RWPE1 (cell line): Measurements from ENCODE around the gene ERC2.
A peak's percentile ranks its signal among the peaks of the same experiment; 100 is the strongest.

Experiments used
- CTCF ChIA-PET: fragments of 350-600 bp; sonication (Branson Sonifier 250); formaldehyde crosslinking; extraction: SDS; loops from one replicate; lab custom pipeline; 2021; lab: Yijun Ruan, JAX
- POLR2A ChIA-PET: fragments of 400-600 bp; formaldehyde crosslinking; extraction: SDS; loops from one replicate; lab custom pipeline; 2020; ENCODE audit warnings: antibody characterized with exemption; ENCODE audit not compliant: low non-redundant PET; lab: Yijun Ruan, JAX
- DNase-seq: peaks from one replicate; pipeline ENCODE4 v3.0.0; 2012; ENCODE audit warnings: low spot score
- H3K27ac ChIP-seq: fragments of 450-650 bp; 2 replicates; pipeline ENCODE4 v1.5.1; 2017
- TF ChIP-seq, protein P1 (sequence below): fragments of 450-650 bp; conservative IDR thresholded peaks from 2 replicates; pipeline ENCODE4 v1.5.1; 2017; ENCODE audit warnings: low read depth, mild to moderate bottlenecking

ERC2 gene

DNA sequence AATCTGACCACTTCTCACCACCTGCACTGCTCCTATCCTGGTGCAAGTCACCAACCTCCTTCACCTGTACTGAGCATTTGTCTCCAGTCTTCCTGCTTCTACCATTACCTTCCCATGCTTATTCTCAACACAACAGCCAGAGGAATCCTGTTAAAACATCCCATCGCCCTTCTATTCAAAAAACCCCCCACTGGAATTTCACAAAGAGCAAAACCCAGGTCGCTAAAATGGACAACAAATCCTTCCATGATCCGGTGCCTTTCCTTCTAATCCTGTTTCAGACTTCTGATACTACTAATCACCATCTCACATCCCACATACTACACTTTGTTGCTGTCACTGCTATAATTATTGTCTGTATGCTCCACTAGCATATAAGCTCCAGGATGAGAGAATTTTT, 85.2 kb downstream of the ERC2 start:
- ChIA-PET POLR2A (no interaction called here), CTCF (no interaction called here)
- no peak overlapping the region for H3K27ac ChIP-seq
- no peak for DNase-seq
- TF ChIP-seq, protein P1, sequence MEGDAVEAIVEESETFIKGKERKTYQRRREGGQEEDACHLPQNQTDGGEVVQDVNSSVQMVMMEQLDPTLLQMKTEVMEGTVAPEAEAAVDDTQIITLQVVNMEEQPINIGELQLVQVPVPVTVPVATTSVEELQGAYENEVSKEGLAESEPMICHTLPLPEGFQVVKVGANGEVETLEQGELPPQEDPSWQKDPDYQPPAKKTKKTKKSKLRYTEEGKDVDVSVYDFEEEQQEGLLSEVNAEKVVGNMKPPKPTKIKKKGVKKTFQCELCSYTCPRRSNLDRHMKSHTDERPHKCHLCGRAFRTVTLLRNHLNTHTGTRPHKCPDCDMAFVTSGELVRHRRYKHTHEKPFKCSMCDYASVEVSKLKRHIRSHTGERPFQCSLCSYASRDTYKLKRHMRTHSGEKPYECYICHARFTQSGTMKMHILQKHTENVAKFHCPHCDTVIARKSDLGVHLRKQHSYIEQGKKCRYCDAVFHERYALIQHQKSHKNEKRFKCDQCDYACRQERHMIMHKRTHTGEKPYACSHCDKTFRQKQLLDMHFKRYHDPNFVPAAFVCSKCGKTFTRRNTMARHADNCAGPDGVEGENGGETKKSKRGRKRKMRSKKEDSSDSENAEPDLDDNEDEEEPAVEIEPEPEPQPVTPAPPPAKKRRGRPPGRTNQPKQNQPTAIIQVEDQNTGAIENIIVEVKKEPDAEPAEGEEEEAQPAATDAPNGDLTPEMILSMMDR, result no peak

DNA sequence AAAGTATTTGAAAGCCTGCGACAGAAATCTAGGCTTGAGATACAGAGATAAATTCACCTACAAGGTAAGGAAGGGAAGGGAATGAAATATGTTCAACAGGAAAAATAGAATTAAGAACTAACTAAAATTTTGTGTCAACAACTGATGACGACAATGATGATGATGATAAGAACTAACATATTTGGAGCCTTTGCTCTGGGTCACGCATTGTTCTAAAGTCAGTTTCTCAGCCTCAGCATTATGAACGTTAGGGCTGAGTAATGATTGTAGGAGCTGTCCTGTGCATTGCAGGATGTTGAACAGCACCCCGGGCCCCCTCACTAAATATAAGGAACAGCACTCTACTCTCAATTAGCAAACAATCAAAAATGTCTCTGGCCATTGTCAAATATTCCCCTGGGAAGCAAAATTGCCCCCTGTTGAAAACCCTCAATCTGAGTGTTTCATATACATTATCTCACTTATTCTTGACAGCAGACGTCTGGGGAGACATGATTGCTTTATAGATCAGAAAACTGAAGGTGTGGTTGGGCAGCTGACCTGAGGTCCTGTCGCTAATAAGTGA, 88.5 kb downstream of the ERC2 start:
- H3K27ac ChIP-seq, result no peak overlapping the region
- ChIA-PET POLR2A (no interaction called here), CTCF (no interaction called here)
- DNase-seq, result no peak
- TF ChIP-seq, protein P1, result no peak

DNA sequence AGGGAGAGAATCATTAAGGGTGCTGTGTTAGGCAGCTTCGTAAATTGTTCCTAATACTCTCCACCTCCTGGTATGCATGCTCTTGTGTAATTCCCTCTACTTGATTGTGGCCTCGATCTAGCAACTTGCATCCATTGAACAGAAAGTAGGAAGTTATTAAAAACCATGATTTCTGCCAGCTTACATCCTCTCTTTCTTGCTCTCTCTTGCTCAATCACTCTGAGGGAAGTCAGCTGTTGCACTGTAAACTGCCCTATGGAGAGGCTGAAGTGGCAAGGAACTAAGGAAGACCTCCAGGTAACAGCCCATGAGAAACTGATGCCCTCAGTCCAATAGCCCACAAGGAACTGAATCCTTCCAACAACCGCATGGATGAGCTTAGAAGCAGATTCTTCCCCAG, 92.6 kb downstream of the ERC2 start:
- POLR2A ChIA-PET, result no interaction called here
- TF ChIP-seq, protein P1, result no peak

DNA sequence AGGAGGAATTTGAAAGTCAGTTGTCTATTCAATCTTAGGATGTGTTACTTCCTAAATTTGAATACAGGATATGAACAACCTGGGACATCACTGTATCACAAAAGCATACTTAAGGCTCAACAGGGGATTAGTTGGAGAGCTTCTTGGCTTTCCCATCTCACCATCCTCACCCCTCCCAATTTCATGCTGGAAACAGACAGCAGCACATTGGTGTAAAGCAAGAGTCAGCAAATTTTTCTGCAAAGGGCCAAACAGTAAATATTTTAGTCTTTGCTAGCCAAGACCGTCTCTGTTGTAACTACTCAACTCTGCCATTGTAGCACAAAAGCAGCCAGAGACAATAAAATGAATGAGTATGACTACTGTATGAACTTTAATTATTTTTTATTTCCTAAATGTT, 94.9 kb downstream of the ERC2 start:
- DNase-seq, result no peak
- TF ChIP-seq, protein P1, result no peak
- ChIA-PET POLR2A (no interaction called here), CTCF (no interaction called here)
- no peak overlapping the region for H3K27ac ChIP-seq

More for the DNA sequence above, 92.6 kb downstream of the ERC2 start:
- no peak overlapping the region for H3K27ac ChIP-seq
- DNase-seq, result no peak
- CTCF ChIA-PET, result no interaction called here

DNA sequence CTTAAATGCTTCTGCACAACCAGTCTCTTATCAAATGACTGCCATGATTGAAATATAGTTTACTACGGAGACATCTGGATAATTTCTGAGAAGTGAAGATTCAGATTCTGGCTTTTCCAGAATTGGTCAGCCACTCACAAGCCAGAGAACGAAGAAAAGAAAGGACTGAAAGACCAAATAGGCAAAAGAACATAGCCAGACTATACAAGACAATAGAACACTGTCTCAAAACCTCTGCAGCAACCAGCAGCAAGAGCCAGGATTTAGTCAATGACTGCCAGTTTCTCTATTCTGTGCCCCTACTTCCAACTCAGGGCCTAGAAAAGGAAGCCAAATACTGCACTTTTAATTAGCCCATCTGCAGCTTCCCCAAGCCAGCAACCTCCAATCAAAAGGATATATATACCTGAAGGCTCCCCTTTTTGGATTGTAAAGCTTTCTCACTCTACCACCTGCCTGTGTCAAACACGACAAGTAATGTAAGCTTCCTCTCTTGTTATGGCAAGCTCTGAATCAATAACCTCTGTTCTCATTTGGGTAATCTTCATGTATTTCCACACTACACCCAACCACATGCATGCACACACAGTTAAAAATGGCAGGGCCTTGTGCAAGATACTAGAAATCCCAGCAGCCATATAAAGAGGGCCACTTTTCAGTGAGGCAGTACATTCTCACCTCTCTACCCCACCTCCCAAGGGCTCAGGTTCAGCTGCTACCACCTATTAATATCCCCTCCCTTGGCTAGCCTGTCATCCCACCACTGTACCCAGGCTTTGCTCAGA, 97.1 kb downstream of the ERC2 start:
- TF ChIP-seq, protein P1, result no peak
- no peak overlapping the region for H3K27ac ChIP-seq
- POLR2A ChIA-PET, result no interaction called here
- CTCF ChIA-PET, result no interaction called here
- no peak for DNase-seq

DNA sequence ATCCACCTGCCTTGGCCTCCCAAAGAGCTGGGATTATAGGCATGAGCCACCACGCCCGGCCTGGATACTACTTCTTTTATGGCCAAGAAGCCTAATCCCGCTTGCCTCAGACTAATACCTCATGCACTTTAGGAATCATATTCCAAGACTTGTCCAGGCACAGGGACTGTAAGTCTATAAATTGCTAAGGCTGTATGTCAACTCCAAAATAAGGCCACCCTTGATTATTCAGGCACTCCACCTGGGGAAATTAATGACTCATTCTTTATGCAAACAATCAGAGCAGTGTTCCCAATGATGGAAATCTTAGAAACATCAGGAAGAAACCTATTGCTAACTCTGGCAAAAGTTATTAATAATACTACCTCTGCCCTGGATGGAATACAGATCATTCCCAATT, 98.4 kb downstream of the ERC2 start:
- ChIA-PET POLR2A (no interaction called here), CTCF (no interaction called here)
- TF ChIP-seq, protein P1, result no peak
- peak; percentile 12 for DNase-seq
- H3K27ac ChIP-seq, result no peak overlapping the region
